ENCODE data around the gene DDI1.

DDI1 gene

GRCh38 chr11:104060820-104061219 is 24.4 kb downstream of the DDI1 start:
- no peak for TF ChIP-seq CTCF (conservative IDR thresholded peaks at IDR 0.05; ENCODE audit: low read length)
- H3K4me3 ChIP-seq (ENCODE audit: low read length): no peak overlapping the region

GRCh38 chr11:104061853-104062521 is 25.5 kb downstream of the DDI1 start:
- TF ChIP-seq CTCF (conservative IDR thresholded peaks at IDR 0.05; ENCODE audit: low read length): no peak
- H3K4me3 ChIP-seq (ENCODE audit: low read length): no peak overlapping the region
- DNase-seq (ENCODE audit: low read depth): peak; percentile 81

More at GRCh38 chr11:104060820-104061219, 24.4 kb downstream of the DDI1 start:
- DNase-seq (ENCODE audit: low read depth): no peak

- TF ChIP-seq CTCF (conservative IDR thresholded peaks at IDR 0.05; ENCODE audit: low read length): no peak
- H3K4me3 ChIP-seq (ENCODE audit: low read length): no peak overlapping the region
- DNase-seq (ENCODE audit: low read depth): no peak
Measured at GRCh38 chr11:104064034-104064630, 27.7 kb downstream of the DDI1 start.

- no peak for TF ChIP-seq CTCF (conservative IDR thresholded peaks at IDR 0.05; ENCODE audit: low read length)
- no peak overlapping the region for H3K4me3 ChIP-seq (ENCODE audit: low read length)
- DNase-seq (ENCODE audit: low read depth): no peak
Measured at GRCh38 chr11:104067534-104067933, 31.1 kb downstream of the DDI1 start.

GRCh38 chr11:104073950-104074705 is 37.7 kb downstream of the DDI1 start:
- no peak for TF ChIP-seq CTCF (conservative IDR thresholded peaks at IDR 0.05; ENCODE audit: low read length)
- H3K4me3 ChIP-seq (ENCODE audit: low read length): no peak overlapping the region
- peak; percentile 15 for DNase-seq (ENCODE audit: low read depth)

GRCh38 chr11:104075091-104075490 is 38.7 kb downstream of the DDI1 start:
- no peak overlapping the region for H3K4me3 ChIP-seq (ENCODE audit: low read length)
- no peak for TF ChIP-seq CTCF (conservative IDR thresholded peaks at IDR 0.05; ENCODE audit: low read length)
- DNase-seq (ENCODE audit: low read depth): no peak
